ENCODE measurements around the gene ZNF385B.

The ZNF385B gene

DNA sequence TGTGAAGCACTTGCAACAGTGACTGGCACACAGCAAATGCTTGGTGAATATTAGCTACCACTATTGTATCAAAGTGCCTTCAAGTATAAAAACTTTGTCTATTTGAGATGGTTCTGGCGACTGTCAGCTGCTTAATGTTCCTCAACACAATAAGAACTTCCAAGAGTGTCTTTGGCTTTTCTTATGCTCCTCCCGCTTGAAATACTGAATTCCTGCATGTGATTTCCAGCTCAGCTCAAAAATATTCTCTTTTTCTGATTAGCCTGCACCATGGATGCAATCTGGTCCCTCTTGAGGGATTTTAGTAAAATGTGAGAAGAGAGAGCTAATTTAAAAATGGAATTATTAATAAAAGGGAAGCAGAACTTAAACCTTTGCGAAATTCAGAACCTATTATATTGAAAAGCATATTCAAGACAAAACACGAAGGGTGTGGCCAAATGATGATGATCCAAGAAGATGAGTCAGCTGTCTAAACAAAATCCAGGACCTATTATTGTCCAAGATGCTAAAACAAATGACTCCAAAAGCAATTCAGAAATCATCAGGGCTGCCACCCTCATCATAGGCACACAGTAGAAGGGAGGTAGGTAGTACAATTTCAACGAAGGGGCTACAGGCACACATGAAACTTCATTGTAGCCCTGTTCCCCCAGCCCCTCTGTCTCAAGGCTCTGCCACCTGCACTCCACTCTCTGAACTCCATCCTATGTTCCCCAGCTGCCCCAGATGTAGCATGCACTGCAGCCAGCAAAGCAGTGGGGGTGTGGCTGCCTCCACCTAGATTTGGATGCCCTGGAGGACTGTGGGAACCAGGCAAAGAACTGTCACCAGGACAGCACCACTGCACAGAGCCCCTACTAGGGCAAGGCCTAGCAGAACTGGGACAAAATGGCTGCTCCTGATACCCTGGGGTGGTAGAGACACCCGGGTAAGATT, 190.1 kb downstream of the ZNF385B start:
- DNase-seq (ENCODE audit: low spot score) = no peak
- no peak for TF ChIP-seq CTCF (IDR thresholded peaks at IDR 0.05; ENCODE audit: extremely low read depth, missing control alignments)

GRCh38 chr2:179669196-179669595, 192.2 kb downstream of the ZNF385B start:
- TF ChIP-seq CTCF (IDR thresholded peaks at IDR 0.05; ENCODE audit: extremely low read depth, missing control alignments) = no peak
- no peak for DNase-seq (ENCODE audit: low spot score)

- no peak for TF ChIP-seq CTCF (IDR thresholded peaks at IDR 0.05; ENCODE audit: extremely low read depth, missing control alignments)
- DNase-seq (ENCODE audit: low spot score) = no peak
These were observed 196.2 kb downstream of the ZNF385B start for GRCh38 chr2:179664972-179665812.

- TF ChIP-seq CTCF (IDR thresholded peaks at IDR 0.05; ENCODE audit: extremely low read depth, missing control alignments) = no peak
- no peak for DNase-seq (ENCODE audit: low spot score)
These were observed 199.4 kb downstream of the ZNF385B start for GRCh38 chr2:179661986-179662385.

GRCh38 chr2:179657068-179657595, 204.3 kb downstream of the ZNF385B start:
- DNase-seq (ENCODE audit: low spot score) = no peak
- TF ChIP-seq CTCF (IDR thresholded peaks at IDR 0.05; ENCODE audit: extremely low read depth, missing control alignments) = no peak

DNA sequence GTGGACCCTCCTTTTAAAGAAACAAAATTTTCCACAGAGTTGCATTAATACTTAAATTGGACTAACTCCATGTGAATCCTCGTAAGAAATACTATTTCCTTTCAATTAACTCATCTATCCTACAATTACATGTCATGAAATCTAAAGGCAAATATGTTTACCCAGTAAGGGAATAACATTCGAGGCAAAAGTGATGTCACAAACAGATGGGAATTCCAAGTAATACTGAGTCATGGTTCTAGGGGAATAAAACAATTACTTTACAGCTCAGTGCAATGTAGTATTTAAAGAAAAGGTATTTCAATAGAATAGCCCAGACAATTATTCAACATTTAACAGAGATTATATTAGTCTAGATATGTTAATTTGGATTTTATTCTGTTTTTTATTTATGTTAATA, 205.8 kb downstream of the ZNF385B start:
- no peak for TF ChIP-seq CTCF (IDR thresholded peaks at IDR 0.05; ENCODE audit: extremely low read depth, missing control alignments)
- no peak for DNase-seq (ENCODE audit: low spot score)

DNA sequence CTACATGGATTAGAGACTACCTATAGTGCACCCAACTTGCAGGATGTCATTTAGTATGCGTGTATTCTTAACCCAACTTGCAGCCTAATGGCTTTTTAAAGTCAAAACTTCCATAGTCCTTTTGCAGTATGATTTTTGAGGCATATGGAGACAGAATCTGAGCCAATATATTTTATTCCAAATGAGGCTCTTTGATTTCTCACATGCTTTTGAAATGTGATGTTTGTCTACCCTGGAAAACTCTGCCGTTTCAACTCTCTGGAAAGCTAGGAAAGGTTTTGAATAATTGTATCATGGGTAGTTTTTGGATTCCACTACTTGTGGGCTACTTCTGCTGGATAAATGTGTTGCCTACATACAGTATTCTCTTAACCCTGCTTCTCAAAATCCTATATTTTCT, 206.6 kb downstream of the ZNF385B start:
- no peak for TF ChIP-seq CTCF (IDR thresholded peaks at IDR 0.05; ENCODE audit: extremely low read depth, missing control alignments)

More for the DNA sequence above, 206.6 kb downstream of the ZNF385B start:
- no peak for DNase-seq (ENCODE audit: low spot score)

Measured in GM20000 (cell line).